Retinal pigment epithelial cell (primary cell): ENCODE measurements around the gene CACNA2D3.

ENCODE experiments used
- DNase-seq: peaks from one replicate; pipeline ENCODE4 v3.0.0-alpha.2; 2010; ENCODE audit warnings: low read depth
- H3K4me3 ChIP-seq: 2 replicates; pipeline ENCODE4 v1.5.1; 2011; ENCODE audit warnings: mild to moderate bottlenecking, low read length, control low read depth, moderate library complexity
- TF ChIP-seq, protein P1 (sequence below): conservative IDR thresholded peaks from 2 replicates; pipeline ENCODE4 v1.5.1; 2011; ENCODE audit warnings: low read depth, low read length, control low read depth, inconsistent platforms

Gene CACNA2D3

DNA sequence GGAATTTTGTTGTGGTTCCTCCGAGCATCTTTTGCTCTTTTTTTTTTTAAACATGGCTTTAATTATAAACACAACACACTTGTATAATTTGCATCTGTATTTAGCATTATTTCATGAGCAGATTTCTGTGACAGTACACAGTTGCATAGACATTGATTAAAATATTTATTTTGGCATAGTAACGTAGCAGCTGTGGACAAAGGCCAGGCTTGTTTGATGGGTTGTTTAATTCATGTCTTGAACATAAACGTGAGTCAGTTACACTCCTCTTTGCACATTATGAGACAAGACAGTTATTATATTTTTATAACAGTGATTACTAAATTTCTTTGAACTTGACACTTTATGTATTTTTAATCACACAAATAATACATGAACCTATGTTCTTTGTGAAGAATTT is 182.5 kb downstream of the CACNA2D3 start:
- DNase-seq: no peak
- TF ChIP-seq, protein P1, sequence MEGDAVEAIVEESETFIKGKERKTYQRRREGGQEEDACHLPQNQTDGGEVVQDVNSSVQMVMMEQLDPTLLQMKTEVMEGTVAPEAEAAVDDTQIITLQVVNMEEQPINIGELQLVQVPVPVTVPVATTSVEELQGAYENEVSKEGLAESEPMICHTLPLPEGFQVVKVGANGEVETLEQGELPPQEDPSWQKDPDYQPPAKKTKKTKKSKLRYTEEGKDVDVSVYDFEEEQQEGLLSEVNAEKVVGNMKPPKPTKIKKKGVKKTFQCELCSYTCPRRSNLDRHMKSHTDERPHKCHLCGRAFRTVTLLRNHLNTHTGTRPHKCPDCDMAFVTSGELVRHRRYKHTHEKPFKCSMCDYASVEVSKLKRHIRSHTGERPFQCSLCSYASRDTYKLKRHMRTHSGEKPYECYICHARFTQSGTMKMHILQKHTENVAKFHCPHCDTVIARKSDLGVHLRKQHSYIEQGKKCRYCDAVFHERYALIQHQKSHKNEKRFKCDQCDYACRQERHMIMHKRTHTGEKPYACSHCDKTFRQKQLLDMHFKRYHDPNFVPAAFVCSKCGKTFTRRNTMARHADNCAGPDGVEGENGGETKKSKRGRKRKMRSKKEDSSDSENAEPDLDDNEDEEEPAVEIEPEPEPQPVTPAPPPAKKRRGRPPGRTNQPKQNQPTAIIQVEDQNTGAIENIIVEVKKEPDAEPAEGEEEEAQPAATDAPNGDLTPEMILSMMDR: no peak
- H3K4me3 ChIP-seq: no peak overlapping the region

DNA sequence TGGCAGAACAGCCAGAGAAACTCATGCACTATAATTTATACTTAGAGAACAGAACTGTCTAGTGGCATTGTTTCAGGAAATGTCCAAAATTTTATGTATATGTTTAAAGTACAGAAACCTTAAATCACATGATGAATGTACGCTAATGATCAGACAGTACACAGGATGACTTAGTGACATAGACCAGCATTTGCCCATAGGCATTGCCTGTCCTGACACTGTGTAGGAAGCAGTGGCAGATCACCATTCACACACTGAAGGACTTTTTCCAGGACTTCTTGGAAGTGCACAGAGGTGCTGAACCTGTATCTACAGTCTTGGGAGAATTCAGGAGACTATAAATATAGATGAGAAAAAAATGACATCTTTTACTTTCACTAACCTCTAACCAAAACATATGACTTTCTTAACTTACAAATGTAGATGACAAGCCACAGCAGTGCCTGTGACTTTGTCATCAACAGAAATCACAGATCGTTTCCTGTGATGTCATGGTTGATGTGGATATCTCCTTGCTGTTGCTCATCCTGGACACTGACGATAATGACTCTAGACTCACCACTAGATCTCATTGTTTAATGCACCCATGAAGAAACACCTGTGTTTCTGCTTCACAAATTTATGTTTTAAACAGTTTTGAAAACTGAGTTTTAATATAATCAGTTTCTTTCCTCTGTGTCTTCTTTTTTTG is 183.2 kb downstream of the CACNA2D3 start:
- TF ChIP-seq, protein P1: no peak
- H3K4me3 ChIP-seq: no peak overlapping the region
- no peak for DNase-seq

DNA sequence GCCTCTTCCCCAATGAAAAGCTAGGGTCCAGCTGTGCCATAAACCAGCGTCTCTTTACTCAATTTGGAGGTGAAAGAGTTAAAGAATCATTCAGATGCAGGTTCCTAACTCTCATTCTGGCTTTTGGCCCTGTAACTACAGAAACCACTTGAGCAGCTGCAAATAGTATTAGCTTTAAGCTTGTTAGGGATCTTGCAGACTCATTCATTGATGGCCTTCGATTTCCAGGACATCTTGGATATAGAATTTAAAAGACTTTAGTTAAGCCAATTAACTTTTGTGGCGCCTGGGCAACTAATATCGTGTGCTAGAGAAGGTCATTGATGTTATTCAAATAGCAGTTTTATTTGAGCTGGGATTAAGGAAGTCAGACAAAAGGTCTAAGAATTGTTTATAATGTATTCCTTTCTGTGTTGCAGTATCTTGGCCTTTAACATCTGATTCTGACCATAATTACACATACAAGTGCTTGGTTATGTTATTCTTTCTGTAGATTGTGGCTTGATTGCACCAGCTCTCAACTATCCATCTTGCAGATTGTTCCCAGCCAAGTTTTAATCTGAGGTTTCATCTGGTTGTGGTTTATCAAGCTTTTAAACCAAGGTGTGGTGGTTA is 185.3 kb downstream of the CACNA2D3 start:
- no peak for DNase-seq
- TF ChIP-seq, protein P1: no peak
- H3K4me3 ChIP-seq: no peak overlapping the region

DNA sequence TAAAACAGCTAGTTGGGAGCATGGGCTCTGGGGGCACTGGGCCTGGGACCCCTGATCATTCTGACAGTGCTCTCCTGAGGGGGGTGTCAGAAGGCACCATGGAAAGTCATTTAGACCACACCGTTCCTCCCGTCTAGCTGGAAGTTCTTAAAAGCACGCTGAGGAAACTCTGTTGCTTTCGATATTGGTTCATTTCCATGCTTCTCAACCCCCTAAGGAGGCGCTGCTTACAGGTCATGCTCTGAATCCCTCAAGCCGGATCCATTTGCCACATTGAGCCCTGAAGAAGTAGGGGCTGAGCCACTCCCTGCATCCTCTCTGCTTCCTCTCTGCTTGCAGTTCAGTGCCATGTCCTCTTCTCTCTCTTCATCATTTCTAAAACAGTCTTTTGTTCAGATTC is 187.2 kb downstream of the CACNA2D3 start:
- no peak for DNase-seq
- no peak overlapping the region for H3K4me3 ChIP-seq
- TF ChIP-seq, protein P1: no peak

DNA sequence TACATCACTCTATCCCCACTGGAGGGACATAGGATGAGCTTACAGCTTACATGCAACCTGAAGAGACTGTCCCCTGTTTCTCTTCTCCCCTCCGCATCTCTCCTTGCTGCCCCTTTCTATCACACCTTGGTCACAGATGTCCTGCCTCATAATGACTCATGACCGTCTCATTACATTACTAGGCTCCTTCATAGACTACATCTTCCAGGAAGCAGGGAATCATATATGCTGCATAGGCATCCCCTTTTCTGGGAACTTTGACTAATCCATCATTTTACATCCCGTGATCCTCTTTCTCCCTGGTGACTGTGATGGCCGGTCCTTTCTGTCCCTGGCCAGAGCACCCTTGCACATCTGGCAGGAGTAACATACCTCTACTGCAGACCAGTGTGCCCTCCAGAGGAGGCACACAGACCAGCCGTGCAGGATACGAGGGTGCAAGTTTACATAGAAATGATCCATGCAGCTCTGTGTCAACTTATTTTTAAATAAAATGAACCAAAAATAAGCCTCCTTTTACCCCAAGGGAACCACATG is 188.9 kb downstream of the CACNA2D3 start:
- no peak for DNase-seq
- H3K4me3 ChIP-seq: no peak overlapping the region
- TF ChIP-seq, protein P1: no peak

DNA sequence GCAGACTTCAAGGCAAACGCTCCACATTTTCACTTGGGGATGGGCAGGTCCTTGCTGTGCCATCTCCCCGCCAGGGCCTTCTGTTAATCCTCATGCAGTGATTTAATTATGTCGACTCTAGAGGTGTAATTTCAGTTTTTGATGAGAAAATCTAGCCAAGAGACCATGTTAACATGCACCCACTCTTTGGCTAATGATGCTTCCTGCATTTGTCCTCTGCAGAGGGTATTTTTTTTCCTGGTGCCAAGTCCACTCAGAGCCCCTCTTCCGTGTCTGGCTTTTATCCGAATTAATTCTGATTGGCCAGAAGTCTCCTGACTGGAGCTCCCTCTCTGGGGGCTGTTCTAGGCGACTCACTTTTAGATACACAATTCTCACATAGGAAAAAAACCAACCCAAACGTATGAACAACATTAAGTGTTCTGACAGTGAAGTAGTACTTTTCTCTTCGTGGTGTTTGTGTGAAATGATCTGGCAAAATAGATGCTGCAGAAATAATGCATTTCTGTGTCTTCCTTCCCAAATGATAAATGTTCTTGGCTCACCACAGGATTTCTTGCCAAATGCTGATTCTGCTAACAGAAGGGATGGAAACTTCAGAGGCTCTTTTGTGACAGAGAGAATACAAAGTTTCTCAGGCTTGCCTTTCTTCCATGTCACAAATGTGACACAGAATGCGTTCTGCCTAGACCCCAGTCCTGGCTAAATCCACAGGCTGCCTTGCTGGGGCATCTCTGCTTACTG is 190.0 kb downstream of the CACNA2D3 start:
- TF ChIP-seq, protein P1: no peak
- DNase-seq: no peak
- no peak overlapping the region for H3K4me3 ChIP-seq
